Stimulated activated CD8-positive, alpha-beta memory T cell treated with anti-CD3 and anti-CD28 coated beads, Interleukin-4, amount 100 ng/mL, for 4 hours (primary cell): ENCODE measurements around the gene INPP5D.
A peak's percentile ranks its signal among the peaks of the same experiment; 100 is the strongest.
"Not testable (repeated sequence)": the region's sequence is repeated elsewhere in the genome, so short reads cannot be mapped to it uniquely, and the experiment has no call there.

ENCODE experiments used
- DNase-seq, 2 donors: peaks; one replicate each; pipeline ENCODE4 v3.0.0-alpha.2; 2020; ENCODE audit warnings: low read depth in 2 of 2, low spot score in 1 of 2

The INPP5D gene

DNA sequence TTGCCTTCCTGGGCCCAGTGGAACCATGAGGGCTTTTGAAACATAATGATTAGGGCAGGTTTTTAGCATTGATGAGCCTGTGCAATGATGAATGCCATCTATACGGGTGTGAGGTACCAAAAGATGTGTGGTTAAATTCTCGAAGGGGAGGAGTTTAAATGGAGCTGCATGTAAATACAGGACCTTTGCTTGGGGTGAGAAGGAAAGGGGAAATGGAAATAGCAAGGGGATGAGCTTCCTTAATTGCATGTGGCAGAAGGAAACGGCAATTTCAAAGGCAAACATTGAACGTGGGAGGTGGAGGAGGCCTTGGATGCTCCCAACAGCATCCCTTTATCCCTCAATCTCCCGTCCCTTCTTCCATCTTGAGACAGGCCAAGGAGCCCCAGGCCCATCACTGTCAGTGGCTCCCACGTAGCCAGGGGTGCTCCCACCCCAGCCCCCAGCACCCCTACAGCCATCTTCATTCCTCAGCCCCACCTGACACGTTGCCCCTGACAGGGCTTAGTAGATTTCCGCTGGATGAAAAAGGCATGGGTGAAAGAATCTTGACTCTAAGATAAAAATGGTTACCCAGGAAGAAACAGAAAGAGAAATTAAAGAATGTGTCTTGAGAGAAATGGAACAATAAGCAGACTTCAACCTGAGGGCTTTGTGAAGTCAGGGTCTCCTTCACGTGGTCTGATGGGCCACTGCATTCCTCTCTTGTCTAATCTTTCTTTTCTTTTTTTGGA lies 32.5 kb downstream of the INPP5D start:
- no peak for DNase-seq

- DNase-seq = no peak
Observed at GRCh38 chr2:233093166-233093448, 33.0 kb downstream of the INPP5D start.

GRCh38 chr2:233093721-233094120 lies 33.6 kb downstream of the INPP5D start:
- DNase-seq = no peak

GRCh38 chr2:233094614-233095013 lies 34.5 kb downstream of the INPP5D start:
- no peak for DNase-seq

GRCh38 chr2:233096006-233096405 lies 35.9 kb downstream of the INPP5D start:
- DNase-seq = no peak

- no peak for DNase-seq
Observed at GRCh38 chr2:233098618-233099017, 38.5 kb downstream of the INPP5D start.

GRCh38 chr2:233099820-233100191 lies 39.7 kb downstream of the INPP5D start:
- DNase-seq = not testable (repeated sequence)

DNA sequence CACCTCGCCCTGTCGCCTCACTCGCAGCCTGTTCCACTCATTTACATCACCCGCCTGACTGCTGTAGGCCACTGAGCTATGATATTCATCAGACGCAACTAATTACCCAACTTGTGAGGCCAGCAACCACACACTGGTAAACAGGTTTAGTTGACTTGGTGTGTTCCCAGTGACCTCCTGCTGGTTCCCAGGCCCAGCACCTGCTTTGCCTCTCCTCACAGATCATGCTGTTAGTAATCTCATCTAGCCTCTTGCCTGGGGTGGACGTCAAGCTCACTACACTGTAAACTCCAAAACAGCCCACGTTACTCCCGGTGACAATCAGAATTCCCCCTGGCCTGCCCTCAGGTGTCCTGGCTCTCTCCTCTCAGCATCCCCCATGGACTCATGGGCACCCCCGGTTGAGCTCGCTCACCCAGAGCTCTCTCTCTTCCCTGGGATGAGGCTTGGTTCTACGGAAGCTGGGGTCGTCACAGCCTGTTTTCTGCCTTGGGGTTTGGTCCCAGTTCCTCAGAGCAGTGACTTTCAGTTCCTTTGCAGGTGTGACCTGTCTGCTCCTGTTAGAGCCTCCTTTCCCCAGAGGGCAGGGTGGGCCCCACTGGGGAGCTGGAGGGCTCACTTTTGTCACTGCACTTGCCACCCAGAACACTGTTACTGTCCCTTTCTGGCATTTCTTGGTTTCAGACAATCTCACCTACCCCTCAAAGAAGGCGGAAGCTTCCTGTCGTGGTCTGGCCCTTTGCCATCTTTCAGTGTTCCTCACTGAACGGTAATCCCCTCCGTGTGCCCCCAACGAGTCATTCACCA lies 40.3 kb downstream of the INPP5D start:
- DNase-seq = peak; percentile 44 to 66

GRCh38 chr2:233101141-233101540 lies 41.0 kb downstream of the INPP5D start:
- DNase-seq = no peak

- no peak for DNase-seq
Observed at GRCh38 chr2:233101816-233102215, 41.7 kb downstream of the INPP5D start.

- no peak for DNase-seq
Observed at GRCh38 chr2:233105156-233105895, 45.2 kb downstream of the INPP5D start.

DNA sequence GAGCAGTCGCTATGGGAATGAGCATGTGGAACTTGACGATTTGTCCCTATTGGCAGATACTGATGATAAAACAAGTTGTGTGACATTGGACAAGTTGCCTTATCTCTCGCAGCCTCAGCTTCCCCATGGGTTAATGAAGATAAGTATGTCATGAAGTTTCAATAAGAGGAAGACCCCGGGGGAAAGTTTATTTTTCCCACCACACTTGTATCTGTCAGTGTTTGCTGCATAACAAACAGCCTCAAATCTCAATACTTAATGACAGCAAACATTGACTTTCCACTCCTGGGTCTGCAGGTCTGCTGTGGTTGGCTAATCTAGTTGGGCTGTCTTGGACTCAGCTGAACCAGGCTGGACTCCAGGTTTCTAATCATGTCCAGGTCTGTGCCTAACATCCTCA lies 45.8 kb downstream of the INPP5D start:
- no peak for DNase-seq

DNA sequence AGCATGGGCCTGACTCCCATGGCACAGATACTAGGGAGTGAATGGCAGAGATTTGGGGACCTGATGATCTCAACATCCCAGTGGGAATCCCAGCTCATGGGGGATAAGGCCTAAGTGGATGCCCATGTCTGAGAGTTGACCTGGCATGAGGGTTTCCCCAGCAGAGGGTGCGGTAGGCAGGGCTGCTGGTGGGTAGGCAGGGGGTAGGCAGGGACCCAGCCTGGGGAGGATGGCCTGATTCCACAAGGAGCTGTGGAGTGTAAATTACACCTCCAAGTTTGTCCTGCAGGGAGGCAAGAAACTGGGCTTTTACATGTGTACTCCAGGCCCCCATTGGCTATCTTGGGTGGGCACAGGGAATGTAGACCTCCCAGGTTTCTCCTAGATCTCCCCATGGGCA lies 46.9 kb downstream of the INPP5D start:
- DNase-seq = no peak

DNA sequence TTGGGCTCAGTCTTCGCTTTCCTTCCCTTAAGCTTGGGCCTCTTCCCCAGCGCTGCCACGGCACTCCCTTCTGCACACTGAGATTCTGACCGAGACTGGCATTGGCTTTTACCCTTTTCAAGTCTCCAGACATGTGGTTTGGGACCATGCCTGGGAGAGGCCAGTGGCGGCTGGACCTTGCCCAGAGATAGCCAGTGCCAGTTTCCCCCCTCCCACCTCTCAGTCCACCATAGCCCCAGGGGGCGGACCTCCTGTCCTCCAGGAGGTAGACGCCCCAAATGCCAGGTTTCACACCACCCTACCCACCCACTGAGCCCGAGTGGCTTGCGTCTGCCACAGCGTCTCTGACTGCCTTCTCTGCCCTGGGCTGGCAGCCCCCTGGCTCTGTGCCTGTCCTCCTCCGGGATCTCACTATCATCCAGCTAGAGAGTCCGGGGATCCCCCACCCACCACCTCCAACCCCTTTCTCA lies 47.7 kb downstream of the INPP5D start:
- DNase-seq = no peak

GRCh38 chr2:233108611-233109490 lies 48.7 kb downstream of the INPP5D start:
- DNase-seq = no peak

GRCh38 chr2:233111427-233111826 lies 51.3 kb downstream of the INPP5D start:
- no peak for DNase-seq

- DNase-seq = no peak
Observed at GRCh38 chr2:233112329-233112728, 52.2 kb downstream of the INPP5D start.

DNA sequence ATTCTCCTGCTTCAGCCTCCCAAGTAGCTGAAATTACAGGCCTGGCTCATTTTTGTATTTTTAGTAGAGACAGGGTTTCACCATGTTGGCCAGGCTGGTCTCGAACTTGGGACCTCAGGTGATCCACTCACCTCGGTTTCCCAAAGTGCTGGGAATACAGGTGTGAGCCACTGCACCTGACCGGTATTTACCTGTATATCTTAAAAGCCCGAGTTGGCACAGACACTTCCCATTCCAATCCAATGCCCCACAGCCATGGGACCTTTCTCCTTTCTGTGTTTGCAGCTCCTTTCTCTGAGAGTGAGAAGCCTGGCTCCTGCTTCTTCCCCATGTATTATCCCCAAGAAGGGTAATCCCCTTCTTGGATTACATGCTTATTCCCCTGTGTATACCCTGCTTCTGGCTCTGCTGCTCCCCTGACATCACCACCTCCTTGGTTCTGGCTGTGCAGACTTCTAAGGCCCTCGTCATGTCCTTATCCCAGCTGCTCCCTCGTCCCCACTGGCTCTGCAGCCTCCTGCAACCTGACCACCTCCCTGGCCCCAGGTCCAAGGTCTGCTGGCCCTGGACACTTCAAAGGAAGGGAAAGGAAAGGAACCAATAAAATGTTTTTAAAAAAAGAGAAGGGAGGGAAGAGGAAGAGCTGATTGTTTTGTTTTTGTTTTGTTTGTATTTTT lies 52.8 kb downstream of the INPP5D start:
- no peak for DNase-seq

GRCh38 chr2:233114421-233114861 lies 54.3 kb downstream of the INPP5D start:
- no peak for DNase-seq

DNA sequence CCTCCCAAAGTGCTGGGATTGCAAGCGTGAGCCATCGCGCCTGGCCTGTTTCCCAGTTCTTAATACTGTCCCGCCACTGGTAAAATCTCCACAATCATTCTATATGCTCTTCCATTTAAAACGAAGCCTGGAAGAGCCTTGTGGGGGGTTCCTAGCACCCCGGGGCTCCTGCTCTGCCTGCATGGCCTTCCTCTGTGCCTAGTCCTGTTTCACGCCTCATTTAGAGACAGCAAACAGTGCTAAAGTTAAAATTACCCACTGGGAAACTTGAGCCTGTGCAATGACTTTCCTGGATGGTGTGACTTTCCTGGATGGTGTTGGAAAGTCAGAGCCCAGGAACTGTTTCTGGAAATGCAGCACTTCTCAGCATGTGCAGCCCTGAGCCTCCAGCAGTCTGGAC lies 55.0 kb downstream of the INPP5D start:
- DNase-seq = no peak
